Liver (tissue), 9 donors: ENCODE data around the gene MARCKS. TPM values are rescaled to one million over a fixed set of nuclear protein-coding genes. Genes with fewer than 3 reads are reported as not detected.

ENCODE experiments used
- DNase-seq: peaks from one replicate; pipeline ENCODE4 v3.0.0-alpha.2; 2017; ENCODE audit warnings: low spot score
- H3K27ac ChIP-seq, 2 donors: one replicate each; pipeline ENCODE4 v1.7.0; 2013; ENCODE audit warnings: inconsistent platforms in 2 of 2, low read length in 2 of 2, control low read depth in 1 of 2, low read depth in 1 of 2, mild to moderate bottlenecking in 1 of 2
- H3K27me3 ChIP-seq, 4 donors: one replicate each; pipeline versions ENCODE4 v1.6.1 to v1.7.0; 2013; ENCODE audit warnings: low read length in 3 of 4, inconsistent platforms in 1 of 4, mild to moderate bottlenecking in 1 of 4, moderate library complexity in 1 of 4; ENCODE audit not compliant: control insufficient read depth in 4 of 4, insufficient read depth in 4 of 4
- H3K36me3 ChIP-seq, 4 donors: one replicate each; pipeline versions ENCODE4 v1.6.1 to v1.7.0; 2013; ENCODE audit warnings: low read length in 3 of 4, mild to moderate bottlenecking in 3 of 4, low read depth in 1 of 4, moderate library complexity in 1 of 4; ENCODE audit not compliant: control insufficient read depth in 4 of 4, insufficient read depth in 3 of 4
- H3K4me1 ChIP-seq, 4 donors: one replicate each; pipeline versions ENCODE4 v1.6.1 to v1.7.0; 2013; ENCODE audit warnings: low read length in 3 of 4, mild to moderate bottlenecking in 3 of 4, moderate library complexity in 1 of 4; ENCODE audit not compliant: control insufficient read depth in 4 of 4, insufficient read depth in 4 of 4
- H3K4me3 ChIP-seq, 3 donors: one replicate each; pipeline versions ENCODE4 v1.6.1 to v1.7.0; 2013; ENCODE audit warnings: low read length in 3 of 3, control low read depth in 1 of 3, low read depth in 1 of 3, mild to moderate bottlenecking in 1 of 3
- H3K9ac ChIP-seq, 2 donors: one replicate each; pipeline ENCODE4 v1.7.0; 2013; ENCODE audit warnings: low read length in 2 of 2, mild to moderate bottlenecking in 2 of 2, moderate library complexity in 2 of 2, control low read depth in 1 of 2, low read depth in 1 of 2
- H3K9me3 ChIP-seq, 4 donors: one replicate each; pipeline versions ENCODE4 v1.6.1 to v1.7.0; 2013; ENCODE audit warnings: low read length in 3 of 4; ENCODE audit not compliant: control insufficient read depth in 4 of 4
- FOXA1 ChIP-seq: IDR thresholded peaks from 2 replicates; pipeline ENCODE4 v1.6.1; 2016; ENCODE audit warnings: antibody characterized with exemption
- FOXA2 ChIP-seq: IDR thresholded peaks from 2 replicates; pipeline ENCODE4 v1.6.1; 2016; ENCODE audit warnings: antibody characterized with exemption
- GABPA ChIP-seq, 2 donors: IDR thresholded peaks in 1 of 2; conservative IDR thresholded peaks in 1 of 2; 2 replicates each; pipeline ENCODE4 v1.6.1; 2016; ENCODE audit warnings: antibody characterized with exemption in 2 of 2, mild to moderate bottlenecking in 1 of 2, moderate library complexity in 1 of 2
- HNF4A ChIP-seq, 2 donors: conservative IDR thresholded peaks; 2 replicates each; pipeline ENCODE4 v1.6.1; 2016; ENCODE audit warnings: antibody characterized with exemption in 2 of 2, mild to moderate bottlenecking in 2 of 2
- HNF4G ChIP-seq: IDR thresholded peaks from 2 replicates; pipeline ENCODE4 v1.6.1; 2016; ENCODE audit warnings: antibody characterized with exemption
- JUND ChIP-seq, 2 donors: IDR thresholded peaks; 2 replicates each; pipeline ENCODE4 v1.6.1; 2016; ENCODE audit warnings: antibody characterized with exemption in 2 of 2
- MAX ChIP-seq: IDR thresholded peaks from 2 replicates; pipeline ENCODE4 v1.6.1; 2016; ENCODE audit warnings: antibody characterized with exemption
- NR2F2 ChIP-seq: IDR thresholded peaks from 2 replicates; pipeline ENCODE4 v1.6.1; 2016; ENCODE audit warnings: antibody characterized with exemption
- RAD21 ChIP-seq, 2 donors: IDR thresholded peaks; 2 replicates each; pipeline ENCODE4 v1.6.1; 2016; ENCODE audit warnings: antibody characterized with exemption in 2 of 2, mild to moderate bottlenecking in 2 of 2
- RXRA ChIP-seq, 2 donors: IDR thresholded peaks; 2 replicates each; pipeline ENCODE4 v1.6.1; 2017 to 2018; ENCODE audit warnings: antibody characterized with exemption in 2 of 2, mild to moderate bottlenecking in 1 of 2
- SP1 ChIP-seq: IDR thresholded peaks from 2 replicates; pipeline ENCODE4 v1.6.1; 2018; ENCODE audit warnings: antibody characterized with exemption, mild to moderate bottlenecking
- TAF1 ChIP-seq: conservative IDR thresholded peaks from 2 replicates; pipeline ENCODE4 v1.6.1; 2016; ENCODE audit warnings: antibody characterized with exemption, mild to moderate bottlenecking
- YY1 ChIP-seq: IDR thresholded peaks from 2 replicates; pipeline ENCODE4 v1.6.1; 2016; ENCODE audit warnings: antibody characterized with exemption, mild to moderate bottlenecking
- ZBTB33 ChIP-seq: IDR thresholded peaks from 2 replicates; pipeline ENCODE4 v1.6.1; 2016; ENCODE audit warnings: antibody characterized with exemption
- WGBS: extraction: QIAGEN DNeasy Blood & Tissue Kit; methylation state at CpG from one replicate; pipeline ENCODE4 v1.1.7; 2013; 5-methylcytosine and 5-hydroxymethylcytosine counted together
- polyA plus RNA-seq, 2 donors: library from polyadenylated mRNA; stranded (reverse) in 1 of 2; unstranded in 1 of 2; fragments of 200-250 nt in 1 of 2; fragments of >200 nt in 1 of 2; fragmentation: Nextera tagmentation in 1 of 2; extraction: Ambion mirVana in 1 of 2; gene quantifications; one replicate each; pipeline versions ENCODE4 v1.2.1 to v1.2.3, GENCODE V29; 2013 to 2015
- total RNA-seq, 2 donors: library from RNA; depleted of rRNA; stranded (reverse); fragments of >200 nt; gene quantifications; one replicate each; pipeline ENCODE4 v1.2.3, GENCODE V29; 2014
- TF ChIP-seq, protein P1 (sequence below): fragments of 150-350 bp; IDR thresholded peaks from 2 replicates; pipeline ENCODE4 v1.5.1; 2017; ENCODE audit warnings: improper control_type of control experiment, low read depth, low read length; ENCODE audit not compliant: missing input control
- TF ChIP-seq, protein P2 (sequence below): IDR thresholded peaks from 2 replicates; pipeline ENCODE4 v1.6.1; 2016; ENCODE audit warnings: antibody characterized with exemption, mild to moderate bottlenecking
- TF ChIP-seq, protein P3 (sequence below): IDR thresholded peaks from 2 replicates; pipeline ENCODE4 v1.6.1; 2016; ENCODE audit warnings: antibody characterized with exemption
- donor health status: healthy.
- donor health status: healthy.
- donor health status: healthy.
- donor health status: healthy.
- donor health status: healthy.

Gene MARCKS
- total and polyA plus RNA-seq, 4 donors, result 3.6 to 31.6 (median 5.9) TPM

GRCh38 chr6:113823916-113824315 is 33.2 kb upstream of the MARCKS start:
- no peak for TF ChIP-seq JUND (IDR thresholded peaks at IDR 0.05)
- no peak for TF ChIP-seq FOXA2
- no peak for TF ChIP-seq FOXA1
- TF ChIP-seq HNF4G, result no peak
- no peaks in the 10 kb centered on the region for H3K27me3 ChIP-seq
- no peak overlapping the region for H3K9ac ChIP-seq
- H3K4me1 ChIP-seq, result peaks cover 0 to 6% (median 3%) of the 10 kb centered on the region in 4 donors
- no peak for DNase-seq
- 88% methylated on average over 3 of the region's 3 CpGs for WGBS
- H3K4me3 ChIP-seq, result no peak overlapping the region
- H3K9me3 ChIP-seq, result no peaks in the 10 kb centered on the region
- H3K27ac ChIP-seq, result no peak overlapping the region
- H3K36me3 ChIP-seq, result no peaks in the 10 kb centered on the region

GRCh38 chr6:113824411-113824810 is 32.7 kb upstream of the MARCKS start:
- Histone ChIP-seq H3K27me3 (no peaks in the 10 kb centered on the region), H3K27ac (no peak overlapping the region), H3K9me3 (no peaks in the 10 kb centered on the region), H3K9ac (no peak overlapping the region), H3K4me3 (no peak overlapping the region), H3K4me1 (peaks cover 0 to 4% (median under 1%) of the 10 kb centered on the region in 4 donors), H3K36me3 (no peaks in the 10 kb centered on the region)
- 92% methylated on average over 2 of the region's 2 CpGs for WGBS
- no peak for DNase-seq
- TF ChIP-seq RAD21 (IDR thresholded peaks at IDR 0.05), result no peak
- TF ChIP-seq, protein P1, sequence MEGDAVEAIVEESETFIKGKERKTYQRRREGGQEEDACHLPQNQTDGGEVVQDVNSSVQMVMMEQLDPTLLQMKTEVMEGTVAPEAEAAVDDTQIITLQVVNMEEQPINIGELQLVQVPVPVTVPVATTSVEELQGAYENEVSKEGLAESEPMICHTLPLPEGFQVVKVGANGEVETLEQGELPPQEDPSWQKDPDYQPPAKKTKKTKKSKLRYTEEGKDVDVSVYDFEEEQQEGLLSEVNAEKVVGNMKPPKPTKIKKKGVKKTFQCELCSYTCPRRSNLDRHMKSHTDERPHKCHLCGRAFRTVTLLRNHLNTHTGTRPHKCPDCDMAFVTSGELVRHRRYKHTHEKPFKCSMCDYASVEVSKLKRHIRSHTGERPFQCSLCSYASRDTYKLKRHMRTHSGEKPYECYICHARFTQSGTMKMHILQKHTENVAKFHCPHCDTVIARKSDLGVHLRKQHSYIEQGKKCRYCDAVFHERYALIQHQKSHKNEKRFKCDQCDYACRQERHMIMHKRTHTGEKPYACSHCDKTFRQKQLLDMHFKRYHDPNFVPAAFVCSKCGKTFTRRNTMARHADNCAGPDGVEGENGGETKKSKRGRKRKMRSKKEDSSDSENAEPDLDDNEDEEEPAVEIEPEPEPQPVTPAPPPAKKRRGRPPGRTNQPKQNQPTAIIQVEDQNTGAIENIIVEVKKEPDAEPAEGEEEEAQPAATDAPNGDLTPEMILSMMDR, result no peak
- TF ChIP-seq JUND (IDR thresholded peaks at IDR 0.05), result no peak
- TF ChIP-seq FOXA1, result no peak
- no peak for TF ChIP-seq NR2F2
- TF ChIP-seq MAX, result no peak
- TF ChIP-seq, protein P2, sequence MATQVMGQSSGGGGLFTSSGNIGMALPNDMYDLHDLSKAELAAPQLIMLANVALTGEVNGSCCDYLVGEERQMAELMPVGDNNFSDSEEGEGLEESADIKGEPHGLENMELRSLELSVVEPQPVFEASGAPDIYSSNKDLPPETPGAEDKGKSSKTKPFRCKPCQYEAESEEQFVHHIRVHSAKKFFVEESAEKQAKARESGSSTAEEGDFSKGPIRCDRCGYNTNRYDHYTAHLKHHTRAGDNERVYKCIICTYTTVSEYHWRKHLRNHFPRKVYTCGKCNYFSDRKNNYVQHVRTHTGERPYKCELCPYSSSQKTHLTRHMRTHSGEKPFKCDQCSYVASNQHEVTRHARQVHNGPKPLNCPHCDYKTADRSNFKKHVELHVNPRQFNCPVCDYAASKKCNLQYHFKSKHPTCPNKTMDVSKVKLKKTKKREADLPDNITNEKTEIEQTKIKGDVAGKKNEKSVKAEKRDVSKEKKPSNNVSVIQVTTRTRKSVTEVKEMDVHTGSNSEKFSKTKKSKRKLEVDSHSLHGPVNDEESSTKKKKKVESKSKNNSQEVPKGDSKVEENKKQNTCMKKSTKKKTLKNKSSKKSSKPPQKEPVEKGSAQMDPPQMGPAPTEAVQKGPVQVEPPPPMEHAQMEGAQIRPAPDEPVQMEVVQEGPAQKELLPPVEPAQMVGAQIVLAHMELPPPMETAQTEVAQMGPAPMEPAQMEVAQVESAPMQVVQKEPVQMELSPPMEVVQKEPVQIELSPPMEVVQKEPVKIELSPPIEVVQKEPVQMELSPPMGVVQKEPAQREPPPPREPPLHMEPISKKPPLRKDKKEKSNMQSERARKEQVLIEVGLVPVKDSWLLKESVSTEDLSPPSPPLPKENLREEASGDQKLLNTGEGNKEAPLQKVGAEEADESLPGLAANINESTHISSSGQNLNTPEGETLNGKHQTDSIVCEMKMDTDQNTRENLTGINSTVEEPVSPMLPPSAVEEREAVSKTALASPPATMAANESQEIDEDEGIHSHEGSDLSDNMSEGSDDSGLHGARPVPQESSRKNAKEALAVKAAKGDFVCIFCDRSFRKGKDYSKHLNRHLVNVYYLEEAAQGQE, result no peak
- no peak for TF ChIP-seq HNF4G
- TF ChIP-seq YY1, result no peak
- no peak for TF ChIP-seq HNF4A (conservative IDR thresholded peaks at IDR 0.05)
- TF ChIP-seq RXRA (IDR thresholded peaks at IDR 0.05), result no peak
- TF ChIP-seq TAF1, result no peak
- TF ChIP-seq ZBTB33, result no peak
- TF ChIP-seq SP1, result no peak
- no peak for TF ChIP-seq GABPA (IDR thresholded peaks at IDR 0.05 in 1 of 2, conservative IDR thresholded peaks at IDR 0.05 in 1 of 2)
- TF ChIP-seq, protein P3, sequence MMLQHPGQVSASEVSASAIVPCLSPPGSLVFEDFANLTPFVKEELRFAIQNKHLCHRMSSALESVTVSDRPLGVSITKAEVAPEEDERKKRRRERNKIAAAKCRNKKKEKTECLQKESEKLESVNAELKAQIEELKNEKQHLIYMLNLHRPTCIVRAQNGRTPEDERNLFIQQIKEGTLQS, result no peak
